Neuron (in vitro differentiated cells): ENCODE data around the gene CCDC126.
A peak's percentile ranks its signal among the peaks of the same experiment; 100 is the strongest.
"Not testable (repeated sequence)": the region's sequence is repeated elsewhere in the genome, so short reads cannot be mapped to it uniquely, and the experiment has no call there.

Source experiments
- H2AFZ ChIP-seq: one replicate; pipeline ENCODE4 v1.6.1; 2013; ENCODE audit warnings: low read depth, mild to moderate bottlenecking, inconsistent platforms, low read length, moderate library complexity
- H3K27me3 ChIP-seq: one replicate; pipeline ENCODE4 v1.6.1; 2013; ENCODE audit warnings: low read length; ENCODE audit not compliant: insufficient read depth
- H3K36me3 ChIP-seq: one replicate; pipeline ENCODE4 v1.6.1; 2013; ENCODE audit warnings: low read length; ENCODE audit not compliant: insufficient read depth
- H3K4me1 ChIP-seq: one replicate; pipeline ENCODE4 v1.6.1; 2013; ENCODE audit warnings: low read length; ENCODE audit not compliant: insufficient read depth
- H3K4me3 ChIP-seq: 2 replicates; pipeline ENCODE4 v1.5.1; 2013; ENCODE audit warnings: mild to moderate bottlenecking, low read length, moderate library complexity
- H3K9me3 ChIP-seq: one replicate; pipeline ENCODE4 v1.6.1; 2013; ENCODE audit warnings: low read length

Gene CCDC126

GRCh38 chr7:23597094-23598091, at the start of gene CCDC126:
Gene CCDC126, plus strand, starts transcription at chr7:23597382. Its CDS starts 13,934 bp downstream, at chr7:23611316.
- Histone ChIP-seq H3K4me3 (peak within 1 kb of the TSS; percentile 73), H2AFZ (peak within 1 kb of the TSS; percentile 65), H3K4me1 (peaks cover 14% of the 10 kb centered on the region), H3K9me3 (no peaks in the 10 kb centered on the region), H3K36me3 (no peaks in the 10 kb centered on the region), H3K27me3 (no peaks in the 10 kb centered on the region)

- no peaks in the 10 kb centered on the region for H3K4me1 ChIP-seq
These were observed 49.5 kb upstream of the CCDC126 start for GRCh38 chr7:23547662-23548061.

GRCh38 chr7:23558303-23558702, 38.9 kb upstream of the CCDC126 start:
- H3K9me3 ChIP-seq: no peaks in the 10 kb centered on the region
- peaks cover 2% of the 10 kb centered on the region for H3K27me3 ChIP-seq
- H3K36me3 ChIP-seq: no peaks in the 10 kb centered on the region
- no peaks in the 10 kb centered on the region for H3K4me1 ChIP-seq
- H2AFZ ChIP-seq: no peak overlapping the region
- no peak overlapping the region for H3K4me3 ChIP-seq

More at GRCh38 chr7:23547662-23548061, 49.5 kb upstream of the CCDC126 start:
- H3K27me3 ChIP-seq: no peaks in the 10 kb centered on the region
- no peak overlapping the region for H2AFZ ChIP-seq
- H3K4me3 ChIP-seq: no peak overlapping the region
- no peaks in the 10 kb centered on the region for H3K9me3 ChIP-seq
- no peaks in the 10 kb centered on the region for H3K36me3 ChIP-seq

- Histone ChIP-seq H3K4me1 (no peaks in the 10 kb centered on the region), H3K27me3 (no peaks in the 10 kb centered on the region), H3K4me3 (no peak overlapping the region), H3K9me3 (no peaks in the 10 kb centered on the region), H3K36me3 (no peaks in the 10 kb centered on the region), H2AFZ (no peak overlapping the region)
These were observed 26.5 kb upstream of the CCDC126 start for GRCh38 chr7:23570592-23571200.

GRCh38 chr7:23581975-23582374, 15.2 kb upstream of the CCDC126 start:
- not testable (repeated sequence) for H3K4me3 ChIP-seq, H3K9me3 ChIP-seq, H3K27me3 ChIP-seq, H3K4me1 ChIP-seq, H2AFZ ChIP-seq, H3K36me3 ChIP-seq

- H3K4me3 ChIP-seq, H3K4me1 ChIP-seq, H3K27me3 ChIP-seq, H2AFZ ChIP-seq, H3K36me3 ChIP-seq, H3K9me3 ChIP-seq: not testable (repeated sequence)
These were observed 11.9 kb upstream of the CCDC126 start for GRCh38 chr7:23585304-23585703.

- H2AFZ ChIP-seq: no peak overlapping the region
- H3K36me3 ChIP-seq: no peaks in the 10 kb centered on the region
- H3K27me3 ChIP-seq: no peaks in the 10 kb centered on the region
- no peak overlapping the region for H3K4me3 ChIP-seq
- H3K4me1 ChIP-seq: no peaks in the 10 kb centered on the region
- H3K9me3 ChIP-seq: no peaks in the 10 kb centered on the region
These were observed 11.0 kb upstream of the CCDC126 start for GRCh38 chr7:23586159-23586558.

- no peak overlapping the region for H2AFZ ChIP-seq
- H3K9me3 ChIP-seq: no peaks in the 10 kb centered on the region
- no peak overlapping the region for H3K4me3 ChIP-seq
- H3K4me1 ChIP-seq: no peaks in the 10 kb centered on the region
- H3K27me3 ChIP-seq: no peaks in the 10 kb centered on the region
- no peaks in the 10 kb centered on the region for H3K36me3 ChIP-seq
These were observed 6.7 kb upstream of the CCDC126 start for GRCh38 chr7:23590529-23590928.

GRCh38 chr7:23593706-23594105, 3.5 kb upstream of the CCDC126 start:
- no peaks in the 10 kb centered on the region for H3K36me3 ChIP-seq
- peaks cover 6% of the 10 kb centered on the region for H3K4me1 ChIP-seq
- H3K9me3 ChIP-seq: no peaks in the 10 kb centered on the region
- no peaks in the 10 kb centered on the region for H3K27me3 ChIP-seq
- no peak overlapping the region for H3K4me3 ChIP-seq
- no peak overlapping the region for H2AFZ ChIP-seq

- Histone ChIP-seq H3K4me1 (peaks cover 13% of the 10 kb centered on the region), H3K27me3 (no peaks in the 10 kb centered on the region), H3K9me3 (no peaks in the 10 kb centered on the region), H2AFZ (no peak overlapping the region), H3K36me3 (no peaks in the 10 kb centered on the region), H3K4me3 (no peak overlapping the region)
These were observed 2.1 kb upstream of the CCDC126 start for GRCh38 chr7:23594879-23595604.

GRCh38 chr7:23598296-23598695, 1.1 kb downstream of the CCDC126 start:
- Histone ChIP-seq H2AFZ (peak overlapping the region; percentile 65), H3K9me3 (no peaks in the 10 kb centered on the region), H3K27me3 (no peaks in the 10 kb centered on the region)

GRCh38 chr7:23600236-23600635, 3.1 kb downstream of the CCDC126 start:
- no peak overlapping the region for H2AFZ ChIP-seq
- peaks cover 16% of the 10 kb centered on the region for H3K4me1 ChIP-seq
- H3K4me3 ChIP-seq: no peak overlapping the region
- H3K9me3 ChIP-seq: no peaks in the 10 kb centered on the region
- no peaks in the 10 kb centered on the region for H3K36me3 ChIP-seq
- H3K27me3 ChIP-seq: no peaks in the 10 kb centered on the region

More at GRCh38 chr7:23598296-23598695, 1.1 kb downstream of the CCDC126 start:
- Histone ChIP-seq H3K4me1 (peaks cover 16% of the 10 kb centered on the region), H3K4me3 (peak overlapping the region; percentile 73), H3K36me3 (no peaks in the 10 kb centered on the region)
